DOHH2 (cell line): ENCODE results near the gene RANBP3.

ENCODE experiments used
- H3F3A ChIP-seq: fragments of 200-600 bp; sonication (generic), shearing (Covaris generic); 2 replicates; pipeline ENCODE4 v1.6.0; 2016; ENCODE audit warnings: antibody characterized with exemption, mild to moderate bottlenecking; ENCODE audit not compliant: control insufficient read depth, insufficient read depth
- H3K27ac ChIP-seq: fragments of 200-600 bp; sonication (generic); 2 replicates; pipeline ENCODE4 v1.5.1; 2014; ENCODE audit warnings: low read depth, mild to moderate bottlenecking, low read length, moderate library complexity
- H3K27me3 ChIP-seq: fragments of 200-600 bp; sonication (generic); 2 replicates; pipeline ENCODE4 v1.6.1; 2014; ENCODE audit warnings: mild to moderate bottlenecking, low read length, mixed read lengths; ENCODE audit not compliant: control insufficient read depth
- H3K36me3 ChIP-seq: fragments of 200-600 bp; sonication (generic); 2 replicates; pipeline ENCODE4 v1.6.1; 2014; ENCODE audit warnings: mild to moderate bottlenecking, low read length, moderate library complexity, mixed read lengths; ENCODE audit not compliant: control insufficient read depth
- H3K4me1 ChIP-seq: fragments of 200-600 bp; sonication (generic); 2 replicates; pipeline ENCODE4 v1.6.1; 2014; ENCODE audit warnings: mild to moderate bottlenecking, low read length, mixed read lengths; ENCODE audit not compliant: control insufficient read depth
- H3K4me2 ChIP-seq: fragments of 200-600 bp; sonication (generic); 2 replicates; pipeline ENCODE4 v1.6.0; 2014; ENCODE audit warnings: mild to moderate bottlenecking, low read length, moderate library complexity
- H3K4me3 ChIP-seq: fragments of 200-600 bp; sonication (generic); 2 replicates; pipeline ENCODE4 v1.5.1; 2014; ENCODE audit warnings: mild to moderate bottlenecking, low read length, mixed read lengths
- H3K79me2 ChIP-seq: fragments of 200-600 bp; sonication (generic); 2 replicates; pipeline ENCODE4 v1.6.1; 2014; ENCODE audit warnings: mild to moderate bottlenecking, low read length, mixed read lengths; ENCODE audit not compliant: control insufficient read depth
- H3K9me2 ChIP-seq: fragments of 200-600 bp; sonication (generic); replicated peaks from 2 replicates; pipeline ENCODE4 v1.6.1; 2014; ENCODE audit warnings: mild to moderate bottlenecking, low read length, mixed read lengths; ENCODE audit not compliant: control insufficient read depth
- H3K9me3 ChIP-seq: fragments of 200-600 bp; sonication (generic); 2 replicates; pipeline ENCODE4 v1.6.1; 2014; ENCODE audit warnings: antibody characterized with exemption, low read length, mixed read lengths; ENCODE audit not compliant: control insufficient read depth, insufficient read depth
- H4K20me1 ChIP-seq: fragments of 200-600 bp; sonication (generic); 2 replicates; pipeline ENCODE4 v1.6.0; 2014; ENCODE audit warnings: low read depth, mild to moderate bottlenecking, antibody characterized with exemption, low read length, moderate library complexity; ENCODE audit not compliant: control insufficient read depth, insufficient read depth
- CTCF ChIP-seq: fragments of 200-600 bp; sonication (generic); IDR thresholded peaks from one replicate; pipeline ENCODE4 v1.5.1; 2014; ENCODE audit warnings: antibody characterized with exemption, mild to moderate bottlenecking, low read depth, low read length; ENCODE audit not compliant: poor library complexity, severe bottlenecking
- EZH2phosphoT487 ChIP-seq: fragments of 200-600 bp; sonication (generic); IDR thresholded peaks from 2 replicates; pipeline ENCODE4 v1.6.1; 2017; ENCODE audit warnings: borderline replicate concordance, mild to moderate bottlenecking, antibody characterized with exemption, low read length, moderate library complexity, mixed read lengths

RANBP3 gene

GRCh38 chr19:5992756-5993155 lies 14.8 kb upstream of the RANBP3 start:
- no peaks in the 10 kb centered on the region for H4K20me1 ChIP-seq
- peaks cover under 1% of the 10 kb centered on the region; the same call in 1 of the 2 replicates for H3K4me1 ChIP-seq
- H3K79me2 ChIP-seq = no peaks in the 10 kb centered on the region
- no peaks in the 10 kb centered on the region for H3K9me2 ChIP-seq
- H3F3A ChIP-seq = no peaks in the 10 kb centered on the region
- no peak overlapping the region for H3K4me2 ChIP-seq
- TF ChIP-seq CTCF (no peak), EZH2phosphoT487 (no peak)
- no peaks in the 10 kb centered on the region for H3K9me3 ChIP-seq
- H3K27ac ChIP-seq = no peak overlapping the region
- H3K4me3 ChIP-seq = no peak overlapping the region
- H3K27me3 ChIP-seq = no peaks in the 10 kb centered on the region
- no peaks in the 10 kb centered on the region for H3K36me3 ChIP-seq

GRCh38 chr19:5991244-5991838 lies 13.4 kb upstream of the RANBP3 start:
- TF ChIP-seq CTCF = no peak
- no peak for TF ChIP-seq EZH2phosphoT487
- H3K4me2 ChIP-seq = no peak overlapping the region

GRCh38 chr19:5990289-5990797 lies 12.4 kb upstream of the RANBP3 start:
- TF ChIP-seq EZH2phosphoT487 = no peak
- TF ChIP-seq CTCF = no peak
- H3K9me2 ChIP-seq = no peaks in the 10 kb centered on the region
- peaks cover 8% of the 10 kb centered on the region for H3K4me1 ChIP-seq
- no peaks in the 10 kb centered on the region for H3K79me2 ChIP-seq
- H3K4me2 ChIP-seq = no peak overlapping the region
- H3K27me3 ChIP-seq = no peaks in the 10 kb centered on the region
- H3F3A ChIP-seq = no peaks in the 10 kb centered on the region
- H3K36me3 ChIP-seq = no peaks in the 10 kb centered on the region
- no peak overlapping the region for H3K4me3 ChIP-seq
- H3K9me3 ChIP-seq = no peaks in the 10 kb centered on the region
- no peak overlapping the region for H3K27ac ChIP-seq
- no peaks in the 10 kb centered on the region for H4K20me1 ChIP-seq

More at GRCh38 chr19:5991244-5991838, 13.4 kb upstream of the RANBP3 start:
- Histone ChIP-seq H3F3A (no peaks in the 10 kb centered on the region), H3K4me1 (peaks cover 8% of the 10 kb centered on the region), H3K27ac (no peak overlapping the region), H3K79me2 (no peaks in the 10 kb centered on the region), H3K9me2 (no peaks in the 10 kb centered on the region), H3K9me3 (no peaks in the 10 kb centered on the region), H4K20me1 (no peaks in the 10 kb centered on the region), H3K36me3 (no peaks in the 10 kb centered on the region), H3K27me3 (no peaks in the 10 kb centered on the region), H3K4me3 (no peak overlapping the region)
